Measurements from ENCODE around the gene HPD.

HPD gene

DNA sequence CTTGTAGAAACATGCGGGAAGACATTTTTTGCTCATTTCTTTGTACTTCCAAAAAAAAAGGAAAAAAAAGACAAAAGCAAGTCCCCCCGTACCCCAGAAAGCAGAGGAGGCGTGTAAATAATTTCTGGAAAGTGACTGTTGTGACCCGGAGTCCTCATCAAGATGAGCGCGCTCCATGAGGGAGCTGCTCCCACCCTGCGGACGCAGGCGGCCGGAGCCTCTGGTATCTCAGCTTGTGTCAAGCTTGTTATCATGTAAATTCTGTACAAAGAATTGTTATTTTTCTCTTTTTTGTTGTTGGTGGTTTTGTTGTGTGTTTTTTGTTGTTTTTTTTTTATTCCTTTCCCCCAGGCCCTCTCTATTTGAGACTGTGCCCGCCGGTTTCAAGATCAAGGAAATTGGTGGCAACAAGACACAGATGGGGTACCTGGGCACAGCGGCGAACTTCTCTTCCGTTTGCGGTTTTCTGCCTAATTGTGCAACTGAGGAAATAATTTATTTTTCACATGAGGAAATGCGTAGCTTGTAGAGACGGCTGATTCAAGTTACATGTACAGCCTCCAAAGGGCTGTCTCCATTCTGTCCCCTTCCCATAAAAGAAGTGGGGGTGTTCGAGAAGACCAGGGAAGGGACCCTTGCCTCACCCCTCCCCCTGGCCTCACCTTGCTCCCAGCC, 27.0 kb downstream of the HPD start:
- Histone ChIP-seq H2AK5ac (ENCODE audit: low read depth, low read length) (no peak overlapping the region), H2BK12ac (ENCODE audit: low read length) (no peak overlapping the region), H3K79me1 (ENCODE audit: low read depth, low read length) (no peaks in the 10 kb centered on the region), H3K14ac (ENCODE audit: low read length) (peak overlapping the region; percentile 71), H3K4me1 (ENCODE audit: control insufficient read depth in 2 of 2, insufficient read depth in 1 of 2, low read depth in 1 of 2, low read length in 2 of 2) (no peaks in the 10 kb centered on the region), H2BK5ac (ENCODE audit: low read length) (no peak overlapping the region), H3K9ac (ENCODE audit: low read depth, low read length, poor library complexity) (no peak overlapping the region), H2BK15ac (ENCODE audit: low read length) (no peak overlapping the region), H3K36me3 (replicated peaks in 1 of 2; ENCODE audit: control insufficient read depth in 2 of 2, insufficient read depth in 2 of 2, low read length in 2 of 2) (peaks cover 33 to 53% of the 10 kb centered on the region in 2 donors), H3K9me3 (replicated peaks in 1 of 2; ENCODE audit: control insufficient read depth in 2 of 2, insufficient read depth in 1 of 2, low read depth in 1 of 2, low read length in 2 of 2) (no peaks in the 10 kb centered on the region), H3K4me3 (ENCODE audit: low read length in 2 of 2) (no peak overlapping the region), H4K91ac (ENCODE audit: low read depth, low read length, poor library complexity) (no peak overlapping the region), H3K4ac (ENCODE audit: low read length) (no peak overlapping the region), H2BK120ac (ENCODE audit: low read depth, low read length) (no peak overlapping the region), H3K27ac (replicated peaks; ENCODE audit: low read length) (no peak overlapping the region), H3K4me2 (ENCODE audit: insufficient read depth, low read length, poor library complexity, severe bottlenecking) (no peak overlapping the region), H2AFZ (ENCODE audit: low read length) (no peak overlapping the region), H3K27me3 (ENCODE audit: control insufficient read depth in 3 of 3, insufficient read depth in 3 of 3, low read depth in 1 of 3, low read length in 3 of 3) (no peaks in the 10 kb centered on the region), H3K18ac (ENCODE audit: low read length) (no peak overlapping the region), H4K8ac (ENCODE audit: low read depth, low read length) (no peak overlapping the region), H3K23ac (ENCODE audit: low read depth, low read length, poor library complexity) (no peak overlapping the region)
- no CpG with 5 or more reads among the region's 19 CpGs for WGBS, 2 donors (ENCODE audit: extremely low coverage in 2 of 2, insufficient read length in 2 of 2, insufficient replicate concordance in 1 of 2)
- no peak for DNase-seq (ENCODE audit: low spot score)

DNA sequence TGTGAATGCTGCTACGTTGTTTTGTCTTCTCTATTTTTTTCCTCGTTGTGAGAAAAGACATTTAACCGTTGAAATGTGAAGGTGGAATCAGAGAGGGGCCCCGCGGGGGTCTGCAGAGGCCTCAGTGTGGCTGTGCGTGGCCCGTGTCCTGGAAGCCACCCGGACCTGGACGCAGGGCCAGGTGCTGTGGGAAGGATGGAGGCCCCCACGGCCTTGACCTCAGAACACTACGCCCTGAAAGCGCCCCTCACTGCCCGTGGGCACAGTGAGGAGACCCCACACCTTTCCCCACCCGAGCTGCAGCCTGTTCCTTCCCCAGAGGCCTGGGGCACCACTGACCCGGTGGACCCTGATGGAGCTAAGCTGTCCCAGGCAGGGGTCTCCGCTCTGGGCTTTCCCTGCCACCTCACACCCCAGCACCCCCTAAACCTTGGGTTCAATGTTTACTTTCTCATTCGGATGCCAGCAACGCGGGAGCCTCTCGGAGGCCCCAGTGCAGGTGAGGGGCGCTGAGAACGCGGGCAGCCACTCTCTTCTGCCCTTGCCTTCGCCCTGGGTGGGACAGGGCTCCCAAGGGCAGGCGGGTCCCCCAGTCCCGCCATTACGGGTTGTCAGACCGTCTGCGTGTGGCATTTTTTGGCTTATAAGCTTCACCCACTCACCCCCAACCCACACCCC, 27.9 kb downstream of the HPD start:
- WGBS, 2 donors (ENCODE audit: extremely low coverage in 2 of 2, insufficient read length in 2 of 2, insufficient replicate concordance in 1 of 2) = no CpG with 5 or more reads among the region's 29 CpGs
- Histone ChIP-seq H3K4me3 (ENCODE audit: low read length in 2 of 2) (no peak overlapping the region), H3K36me3 (replicated peaks in 1 of 2; ENCODE audit: control insufficient read depth in 2 of 2, insufficient read depth in 2 of 2, low read length in 2 of 2) (peaks cover 35 to 63% of the 10 kb centered on the region in 2 donors), H3K4me2 (ENCODE audit: insufficient read depth, low read length, poor library complexity, severe bottlenecking) (no peak overlapping the region), H2BK15ac (ENCODE audit: low read length) (no peak overlapping the region), H4K8ac (ENCODE audit: low read depth, low read length) (no peak overlapping the region), H3K4me1 (ENCODE audit: control insufficient read depth in 2 of 2, insufficient read depth in 1 of 2, low read depth in 1 of 2, low read length in 2 of 2) (no peaks in the 10 kb centered on the region), H3K18ac (ENCODE audit: low read length) (no peak overlapping the region), H2BK5ac (ENCODE audit: low read length) (no peak overlapping the region), H2AFZ (ENCODE audit: low read length) (no peak overlapping the region), H2BK12ac (ENCODE audit: low read length) (no peak overlapping the region), H3K9ac (ENCODE audit: low read depth, low read length, poor library complexity) (no peak overlapping the region), H3K9me3 (replicated peaks in 1 of 2; ENCODE audit: control insufficient read depth in 2 of 2, insufficient read depth in 1 of 2, low read depth in 1 of 2, low read length in 2 of 2) (no peaks in the 10 kb centered on the region), H2AK5ac (ENCODE audit: low read depth, low read length) (no peak overlapping the region), H3K4ac (ENCODE audit: low read length) (no peak overlapping the region), H4K91ac (ENCODE audit: low read depth, low read length, poor library complexity) (no peak overlapping the region), H3K14ac (ENCODE audit: low read length) (no peak overlapping the region), H3K27me3 (ENCODE audit: control insufficient read depth in 3 of 3, insufficient read depth in 3 of 3, low read depth in 1 of 3, low read length in 3 of 3) (no peaks in the 10 kb centered on the region), H2BK120ac (ENCODE audit: low read depth, low read length) (no peak overlapping the region), H3K23ac (ENCODE audit: low read depth, low read length, poor library complexity) (no peak overlapping the region), H3K27ac (replicated peaks; ENCODE audit: low read length) (no peak overlapping the region), H3K79me1 (ENCODE audit: low read depth, low read length) (no peaks in the 10 kb centered on the region)
- no peak for DNase-seq (ENCODE audit: low spot score)

DNA sequence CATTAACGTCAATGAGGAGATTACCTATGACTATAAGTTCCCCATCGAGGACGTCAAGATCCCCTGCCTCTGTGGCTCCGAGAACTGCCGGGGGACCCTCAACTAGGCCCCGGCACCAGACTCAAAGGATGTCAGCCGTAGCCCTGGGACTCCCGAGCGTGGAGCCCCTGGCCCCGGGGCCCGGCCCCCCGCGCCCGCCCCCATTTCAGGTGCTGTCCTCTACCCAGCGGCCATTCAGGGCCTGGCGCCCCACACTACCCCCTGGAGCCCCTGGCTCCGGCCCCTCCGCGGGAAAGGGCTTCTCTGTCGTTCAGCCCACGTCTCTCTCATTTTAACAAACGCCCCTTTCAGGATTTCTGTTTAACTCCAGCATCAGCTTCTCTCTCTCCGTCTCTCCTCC, 28.5 kb downstream of the HPD start:
- no CpG with 5 or more reads among the region's 23 CpGs for WGBS, 2 donors (ENCODE audit: extremely low coverage in 2 of 2, insufficient read length in 2 of 2, insufficient replicate concordance in 1 of 2)
- H3K4me3 ChIP-seq (ENCODE audit: low read length in 2 of 2) = no peak overlapping the region
- no peaks in the 10 kb centered on the region for H3K79me1 ChIP-seq (ENCODE audit: low read depth, low read length)
- peaks cover 37 to 69% of the 10 kb centered on the region in 2 donors for H3K36me3 ChIP-seq (replicated peaks in 1 of 2; ENCODE audit: control insufficient read depth in 2 of 2, insufficient read depth in 2 of 2, low read length in 2 of 2)
- H3K27ac ChIP-seq (replicated peaks; ENCODE audit: low read length) = no peak overlapping the region
- no peak overlapping the region for H2AFZ ChIP-seq (ENCODE audit: low read length)
- H2AK5ac ChIP-seq (ENCODE audit: low read depth, low read length) = no peak overlapping the region
- no peak overlapping the region for H3K23ac ChIP-seq (ENCODE audit: low read depth, low read length, poor library complexity)
- no peak overlapping the region for H4K8ac ChIP-seq (ENCODE audit: low read depth, low read length)
- H2BK5ac ChIP-seq (ENCODE audit: low read length) = no peak overlapping the region
- H3K18ac ChIP-seq (ENCODE audit: low read length) = no peak overlapping the region
- no peak overlapping the region for H2BK120ac ChIP-seq (ENCODE audit: low read depth, low read length)
- no peak overlapping the region for H2BK12ac ChIP-seq (ENCODE audit: low read length)
- H3K4me2 ChIP-seq (ENCODE audit: insufficient read depth, low read length, poor library complexity, severe bottlenecking) = no peak overlapping the region
- no peak overlapping the region for H3K4ac ChIP-seq (ENCODE audit: low read length)
- H3K9me3 ChIP-seq (replicated peaks in 1 of 2; ENCODE audit: control insufficient read depth in 2 of 2, insufficient read depth in 1 of 2, low read depth in 1 of 2, low read length in 2 of 2) = no peaks in the 10 kb centered on the region
- DNase-seq (ENCODE audit: low spot score) = no peak
- H3K9ac ChIP-seq (ENCODE audit: low read depth, low read length, poor library complexity) = no peak overlapping the region
- no peak overlapping the region for H2BK15ac ChIP-seq (ENCODE audit: low read length)
- no peaks in the 10 kb centered on the region for H3K27me3 ChIP-seq (ENCODE audit: control insufficient read depth in 3 of 3, insufficient read depth in 3 of 3, low read depth in 1 of 3, low read length in 3 of 3)
- H4K91ac ChIP-seq (ENCODE audit: low read depth, low read length, poor library complexity) = no peak overlapping the region
- no peaks in the 10 kb centered on the region for H3K4me1 ChIP-seq (ENCODE audit: control insufficient read depth in 2 of 2, insufficient read depth in 1 of 2, low read depth in 1 of 2, low read length in 2 of 2)
- no peak overlapping the region for H3K14ac ChIP-seq (ENCODE audit: low read length)

DNA sequence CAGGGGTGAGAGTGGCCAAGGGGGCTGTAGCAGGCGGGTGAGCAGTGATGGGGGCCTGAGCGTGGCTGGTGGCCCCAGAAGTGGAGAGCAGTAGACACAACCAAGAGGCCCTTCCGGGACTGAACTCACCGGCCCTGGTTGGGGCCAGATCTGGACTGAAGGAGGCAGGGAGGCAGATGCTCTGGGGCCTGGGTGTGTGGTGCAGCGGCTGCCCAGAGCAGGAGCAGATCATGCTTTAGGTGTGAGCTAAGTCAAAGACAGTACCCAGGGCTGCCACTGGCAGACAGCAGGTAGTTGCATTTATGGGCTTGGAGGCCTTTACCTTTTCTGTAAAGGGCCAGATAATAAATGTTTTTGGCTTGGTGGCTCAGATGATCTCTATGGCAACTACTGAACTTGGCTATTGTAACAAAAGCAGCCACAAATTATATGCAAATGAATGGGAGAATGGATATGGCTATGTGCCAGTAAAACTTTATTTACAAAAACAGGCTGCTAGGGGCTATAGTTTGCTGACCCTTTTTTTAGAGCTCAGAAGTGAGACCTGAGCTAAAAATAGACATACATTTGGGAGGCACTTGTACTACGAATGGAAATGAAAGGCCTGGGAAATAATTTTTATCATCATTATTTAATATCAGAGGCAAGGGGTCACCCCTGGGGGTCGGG, 29.3 kb downstream of the HPD start:
- Histone ChIP-seq H3K4me3 (ENCODE audit: low read length in 2 of 2) (no peak overlapping the region), H4K91ac (ENCODE audit: low read depth, low read length, poor library complexity) (no peak overlapping the region), H4K8ac (ENCODE audit: low read depth, low read length) (no peak overlapping the region), H3K18ac (ENCODE audit: low read length) (no peak overlapping the region), H3K4me1 (ENCODE audit: control insufficient read depth in 2 of 2, insufficient read depth in 1 of 2, low read depth in 1 of 2, low read length in 2 of 2) (no peaks in the 10 kb centered on the region), H2BK120ac (ENCODE audit: low read depth, low read length) (no peak overlapping the region), H3K14ac (ENCODE audit: low read length) (no peak overlapping the region), H3K79me1 (ENCODE audit: low read depth, low read length) (no peaks in the 10 kb centered on the region), H3K9me3 (replicated peaks in 1 of 2; ENCODE audit: control insufficient read depth in 2 of 2, insufficient read depth in 1 of 2, low read depth in 1 of 2, low read length in 2 of 2) (no peaks in the 10 kb centered on the region), H3K9ac (ENCODE audit: low read depth, low read length, poor library complexity) (no peak overlapping the region), H3K27ac (replicated peaks; ENCODE audit: low read length) (no peak overlapping the region), H3K4ac (ENCODE audit: low read length) (no peak overlapping the region), H3K27me3 (ENCODE audit: control insufficient read depth in 3 of 3, insufficient read depth in 3 of 3, low read depth in 1 of 3, low read length in 3 of 3) (no peaks in the 10 kb centered on the region), H2BK15ac (ENCODE audit: low read length) (no peak overlapping the region), H3K36me3 (replicated peaks in 1 of 2; ENCODE audit: control insufficient read depth in 2 of 2, insufficient read depth in 2 of 2, low read length in 2 of 2) (peaks cover 39 to 76% of the 10 kb centered on the region in 2 donors), H2BK5ac (ENCODE audit: low read length) (no peak overlapping the region), H2BK12ac (ENCODE audit: low read length) (no peak overlapping the region), H3K4me2 (ENCODE audit: insufficient read depth, low read length, poor library complexity, severe bottlenecking) (no peak overlapping the region), H2AK5ac (ENCODE audit: low read depth, low read length) (no peak overlapping the region), H3K23ac (ENCODE audit: low read depth, low read length, poor library complexity) (no peak overlapping the region), H2AFZ (ENCODE audit: low read length) (no peak overlapping the region)
- no CpG with 5 or more reads among the region's 7 CpGs for WGBS, 2 donors (ENCODE audit: extremely low coverage in 2 of 2, insufficient read length in 2 of 2, insufficient replicate concordance in 1 of 2)
- DNase-seq (ENCODE audit: low spot score) = no peak
